B cell (primary cell): ENCODE measurements around the gene CBX6. TPM values are rescaled to one million over a fixed set of nuclear protein-coding genes. Genes with fewer than 3 reads are reported as not detected.

Experiments
- ATAC-seq: fragments of 200-7000 bp; cut with Tn5 transposase; one replicate; pipeline ENCODE4 v1.10.0; 2021; ENCODE audit warnings: low read depth, mild to moderate bottlenecking, moderate number of reproducible peaks, moderate library complexity
- CTCF ChIA-PET: fragments of 350-600 bp; sonication (Branson Sonifier 250); formaldehyde crosslinking; loops from one replicate; lab custom pipeline; 2021; ENCODE audit warnings: antibody characterized with exemption, inconsistent platforms; lab: Charles Lee
- POLR2A ChIA-PET: fragments of 350-600 bp; sonication (Branson Sonifier 250); formaldehyde crosslinking; loops from one replicate; lab custom pipeline; 2021; ENCODE audit warnings: antibody characterized with exemption; lab: Charles Lee
- DNase-seq: peaks from one replicate; pipeline ENCODE4 v3.0.0; 2013
- H2AFZ ChIP-seq: 2 replicates; pipeline ENCODE4 v1.6.1; 2012; ENCODE audit warnings: mild to moderate bottlenecking, low read depth, low read length; ENCODE audit not compliant: insufficient read depth, poor library complexity, severe bottlenecking
- H3K27ac ChIP-seq, 2 donors: 1 replicate in 1 of 2; 2 replicates in 1 of 2; pipeline ENCODE4 v1.5.1; 2012 to 2013; ENCODE audit warnings: low read length in 2 of 2, mild to moderate bottlenecking in 2 of 2, moderate library complexity in 1 of 2
- H3K27me3 ChIP-seq, 4 experiments: fragments of 200-600 bp in 1 of 4; sonication (generic) in 1 of 4; replicated peaks in 1 of 4; 1 replicate in 2 of 4; 2 replicates in 2 of 4; pipeline versions ENCODE4 v1.6.1 to v1.7.0; 2013 to 2016; ENCODE audit warnings: low read length in 3 of 4, mild to moderate bottlenecking in 2 of 4, mixed read lengths in 1 of 4, moderate library complexity in 1 of 4; ENCODE audit not compliant: insufficient read depth in 4 of 4, control insufficient read depth in 3 of 4; ENCODE audit errors: control extremely low read depth in 1 of 4
- H3K36me3 ChIP-seq, 2 experiments: replicated peaks in 1 of 2; 1 replicate in 1 of 2; 2 replicates in 1 of 2; pipeline versions ENCODE4 v1.6.1 to v1.7.1; 2013; ENCODE audit warnings: low read length in 1 of 2; ENCODE audit not compliant: insufficient read depth in 2 of 2, control insufficient read depth in 1 of 2; ENCODE audit errors: control extremely low read depth in 1 of 2, extremely low read depth in 1 of 2
- H3K4me1 ChIP-seq, 2 donors: fragments of 200-600 bp in 1 of 2; sonication (generic) in 1 of 2; 1 replicate in 1 of 2; 2 replicates in 1 of 2; pipeline versions ENCODE4 v1.5.1 to v1.6.1; 2013 to 2017; ENCODE audit warnings: low read length in 2 of 2; ENCODE audit not compliant: control insufficient read depth in 2 of 2, insufficient read depth in 2 of 2
- H3K4me2 ChIP-seq: replicated peaks from 2 replicates; pipeline ENCODE3; 2012; ENCODE audit warnings: mild to moderate bottlenecking, low read depth, low read length; ENCODE audit not compliant: poor library complexity, severe bottlenecking
- H3K4me3 ChIP-seq, 5 experiments: fragments of 200-600 bp in 1 of 5; sonication (generic) in 1 of 5; 1 replicate in 3 of 5; 2 replicates in 2 of 5; pipeline versions ENCODE4 v1.5.1 to v1.7.0; 2011 to 2016; ENCODE audit warnings: low read length in 4 of 5, mild to moderate bottlenecking in 4 of 5, low read depth in 2 of 5, control low read depth in 1 of 5, moderate library complexity in 1 of 5; ENCODE audit not compliant: insufficient read depth in 1 of 5; ENCODE audit errors: control extremely low read depth in 1 of 5, extremely low read depth in 1 of 5
- H3K79me2 ChIP-seq: fragments of 200-600 bp; sonication (generic); one replicate; pipeline ENCODE4 v1.6.0; 2016; ENCODE audit warnings: low read length; ENCODE audit not compliant: control insufficient read depth, insufficient read depth
- H3K9ac ChIP-seq: fragments of 200-600 bp; sonication (generic); 2 replicates; pipeline ENCODE4 v1.6.1; 2017; ENCODE audit warnings: mild to moderate bottlenecking, low read length, moderate library complexity
- H3K9me3 ChIP-seq, 3 donors: one replicate each; pipeline versions ENCODE4 v1.6.1 to v1.7.1; 2013; ENCODE audit warnings: low read length in 2 of 3; ENCODE audit not compliant: control insufficient read depth in 2 of 3, insufficient read depth in 1 of 3; ENCODE audit errors: control extremely low read depth in 1 of 3
- H4K20me1 ChIP-seq: 2 replicates; pipeline ENCODE4 v1.6.0; 2012; ENCODE audit warnings: mild to moderate bottlenecking, low read length; ENCODE audit not compliant: insufficient read depth, control insufficient read depth, poor library complexity, severe bottlenecking
- H3K27ac Mint-ChIP-seq: one replicate; pipeline ENCODE4 v1.8.0; 2021; ENCODE audit warnings: mixed read lengths
- H3K27me3 Mint-ChIP-seq: one replicate; pipeline ENCODE4 v1.8.0; 2021; ENCODE audit warnings: mixed read lengths
- H3K4me1 Mint-ChIP-seq: one replicate; pipeline ENCODE4 v1.8.0; 2021; ENCODE audit warnings: mixed read lengths
- H3K4me3 Mint-ChIP-seq: one replicate; pipeline ENCODE4 v1.8.0; 2021; ENCODE audit warnings: mixed read lengths
- H3K9me3 Mint-ChIP-seq: one replicate; pipeline ENCODE4 v1.8.0; 2022; ENCODE audit warnings: mixed read lengths; ENCODE audit not compliant: insufficient read depth
- EZH2 ChIP-seq: IDR thresholded peaks from 2 replicates; pipeline ENCODE4 v1.6.1; 2012; ENCODE audit warnings: borderline replicate concordance, low read depth, mild to moderate bottlenecking, moderate library complexity, low read length; ENCODE audit not compliant: insufficient read depth, poor library complexity, severe bottlenecking
- WGBS: methylation state at CpG from one replicate; pipeline ENCODE4 v1.1.5; 2013; ENCODE audit warnings: missing lambda C conversion rate; ENCODE audit not compliant: insufficient coverage; 5-methylcytosine and 5-hydroxymethylcytosine counted together
- intact Hi-C: fragments of 100-400 bp; cut with micrococcal nuclease; formaldehyde crosslinking; loops from one replicate; pipeline ENCODE4 v1.10.0; 2022
- polyA plus RNA-seq: library from polyadenylated mRNA; depleted of rRNA; stranded (reverse); fragments of >200 nt; gene quantifications from 2 replicates; pipeline ENCODE4 v1.2.3, GENCODE V29; 2012
- total RNA-seq, 2 donors: library from RNA; stranded (reverse); fragments of 120-200 nt in 1 of 2; gene quantifications; 1 replicate in 1 of 2; 2 replicates in 1 of 2; pipeline versions ENCODE4 v1.2.3 to v1.2.4, GENCODE V29; 2013 to 2022
- TF ChIP-seq, protein P1 (sequence below): fragments of 200-600 bp; IDR thresholded peaks from one replicate; pipeline ENCODE4 v1.8.0; 2022; ENCODE audit warnings: antibody characterized with exemption, mild to moderate bottlenecking

CBX6 gene
- total and polyA plus RNA-seq, 2 donors (not counting 1 experiment from before 2014, with no cell fraction given), result 14.9 to 55.1 TPM

DNA sequence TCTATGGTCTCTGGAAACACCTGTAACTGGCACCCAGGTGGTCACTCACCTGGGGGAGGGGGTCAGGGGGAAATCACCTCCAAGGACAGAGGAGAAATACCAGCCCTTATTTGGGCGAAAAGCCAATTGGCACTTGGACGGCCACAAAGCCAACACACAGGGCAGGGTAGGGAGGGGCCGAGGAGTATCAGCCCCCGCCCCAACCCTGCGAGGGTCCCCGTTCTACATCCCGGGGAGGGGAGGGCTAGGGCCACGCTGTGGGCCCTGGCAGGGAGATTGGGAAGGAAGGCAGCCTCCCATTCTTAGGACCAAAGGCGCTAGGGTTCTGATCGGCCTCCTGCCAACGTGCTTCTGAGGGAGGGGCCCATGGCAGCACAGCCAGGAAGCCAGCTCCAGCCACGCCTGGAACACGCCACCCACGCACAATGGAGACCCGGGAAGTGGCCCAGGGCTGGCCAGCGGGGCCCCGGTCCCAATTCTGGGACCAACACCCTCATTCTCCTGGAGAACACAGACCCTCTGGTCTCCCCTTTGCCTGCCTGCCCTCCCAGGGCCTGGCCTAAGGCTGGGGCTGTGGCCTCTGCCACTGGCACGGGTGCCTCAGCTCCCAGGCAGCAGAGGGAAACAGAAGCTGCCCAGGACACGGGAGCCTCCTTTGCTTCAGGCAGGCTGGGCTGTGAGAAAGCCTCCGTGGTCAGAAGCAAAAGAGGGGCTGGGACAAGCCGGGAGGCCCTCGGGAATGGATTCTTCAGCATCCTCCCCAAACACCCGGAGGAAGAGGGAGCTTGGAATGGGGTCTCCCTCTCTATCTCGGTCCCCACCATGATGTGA lies 7.4 kb downstream of the CBX6 start:
- DNase-seq, result no peak
- 91% methylated on average over 21 of the region's 24 CpGs for whole genome bisulfite sequencing
- no peaks in the 10 kb centered on the region for H3K9me3 Mint-ChIP-seq
- H3K4me1 Mint-ChIP-seq, result peaks cover 19% of the 10 kb centered on the region
- Histone ChIP-seq H3K4me2 (no peak overlapping the region), H3K27me3 (no peaks in the 10 kb centered on the region), H3K9me3 (no peaks in the 10 kb centered on the region), H3K27ac (no peak overlapping the region), H4K20me1 (peaks cover 65% of the 10 kb centered on the region), H3K9ac (no peak overlapping the region), H3K36me3 (peaks cover 0 to 25% of the 10 kb centered on the region in 2 experiments), H3K4me1 (peaks cover 10 to 13% of the 10 kb centered on the region in 2 donors), H3K79me2 (peaks cover 37% of the 10 kb centered on the region), H2AFZ (no peak overlapping the region), H3K4me3 (no peak overlapping the region)
- TF ChIP-seq, protein P1, sequence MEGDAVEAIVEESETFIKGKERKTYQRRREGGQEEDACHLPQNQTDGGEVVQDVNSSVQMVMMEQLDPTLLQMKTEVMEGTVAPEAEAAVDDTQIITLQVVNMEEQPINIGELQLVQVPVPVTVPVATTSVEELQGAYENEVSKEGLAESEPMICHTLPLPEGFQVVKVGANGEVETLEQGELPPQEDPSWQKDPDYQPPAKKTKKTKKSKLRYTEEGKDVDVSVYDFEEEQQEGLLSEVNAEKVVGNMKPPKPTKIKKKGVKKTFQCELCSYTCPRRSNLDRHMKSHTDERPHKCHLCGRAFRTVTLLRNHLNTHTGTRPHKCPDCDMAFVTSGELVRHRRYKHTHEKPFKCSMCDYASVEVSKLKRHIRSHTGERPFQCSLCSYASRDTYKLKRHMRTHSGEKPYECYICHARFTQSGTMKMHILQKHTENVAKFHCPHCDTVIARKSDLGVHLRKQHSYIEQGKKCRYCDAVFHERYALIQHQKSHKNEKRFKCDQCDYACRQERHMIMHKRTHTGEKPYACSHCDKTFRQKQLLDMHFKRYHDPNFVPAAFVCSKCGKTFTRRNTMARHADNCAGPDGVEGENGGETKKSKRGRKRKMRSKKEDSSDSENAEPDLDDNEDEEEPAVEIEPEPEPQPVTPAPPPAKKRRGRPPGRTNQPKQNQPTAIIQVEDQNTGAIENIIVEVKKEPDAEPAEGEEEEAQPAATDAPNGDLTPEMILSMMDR, result no peak
- H3K4me3 Mint-ChIP-seq, result no peak overlapping the region
- CTCF ChIA-PET, result no interaction called here
- H3K27me3 Mint-ChIP-seq, result no peaks in the 10 kb centered on the region
- ATAC-seq, result no peak
- intact Hi-C loops, result no loop called here
- POLR2A ChIA-PET, result no interaction called here
- H3K27ac Mint-ChIP-seq, result no peak overlapping the region

DNA sequence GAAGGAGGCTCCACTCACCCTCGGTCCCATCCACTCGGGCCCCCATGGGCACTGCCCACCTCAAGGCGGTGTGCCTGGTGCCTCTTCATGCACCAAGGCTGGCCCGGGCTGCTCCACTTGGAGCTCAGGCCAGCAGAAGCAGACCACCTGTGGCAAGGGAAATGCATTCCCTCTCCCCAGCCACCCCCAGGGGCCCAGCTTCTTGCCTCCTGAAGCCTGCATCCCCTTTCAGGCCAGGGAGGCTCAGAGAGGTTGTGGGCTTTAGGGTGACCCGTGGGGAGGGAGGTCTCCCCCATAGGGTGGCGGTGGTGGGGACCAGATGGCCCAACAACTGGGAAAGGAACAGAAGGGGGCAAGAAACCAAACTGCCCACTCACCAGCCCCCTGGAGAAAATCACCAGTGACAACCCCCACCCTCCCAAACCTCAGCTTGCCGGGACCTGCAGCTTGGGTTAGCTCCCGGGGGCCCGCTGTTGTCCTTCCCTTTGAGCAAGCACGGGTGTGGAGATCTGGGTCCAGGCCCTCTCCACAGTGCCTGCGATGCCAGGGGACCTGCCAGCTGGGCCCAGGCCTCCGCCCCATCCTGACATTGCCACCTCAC lies 8.4 kb downstream of the CBX6 start:
- DNase-seq (no peak), ATAC-seq (no peak)
- peaks cover 0 to 23% of the 10 kb centered on the region in 2 experiments for H3K36me3 ChIP-seq
- Mint-ChIP-seq H3K27me3 (no peaks in the 10 kb centered on the region), H3K4me3 (no peak overlapping the region), H3K27ac (no peak overlapping the region), H3K9me3 (no peaks in the 10 kb centered on the region), H3K4me1 (peaks cover 11% of the 10 kb centered on the region)
- POLR2A ChIA-PET, result no interaction called here
- no peak overlapping the region for H3K4me3 ChIP-seq
- peaks cover 30% of the 10 kb centered on the region for H3K79me2 ChIP-seq
- no peak overlapping the region for H3K9ac ChIP-seq
- H4K20me1 ChIP-seq, result peaks cover 56% of the 10 kb centered on the region
- CTCF ChIA-PET, result no interaction called here
- WGBS, result 86% methylated on average over 9 of the region's 12 CpGs
- no peak overlapping the region for H3K4me2 ChIP-seq
- TF ChIP-seq, protein P1, result no peak
- no peak for TF ChIP-seq EZH2
- peaks cover 3% of the 10 kb centered on the region in 2 donors for H3K4me1 ChIP-seq
- no peak overlapping the region for H2AFZ ChIP-seq
- no peak overlapping the region for H3K27ac ChIP-seq
- H3K27me3 ChIP-seq, result no peaks in the 10 kb centered on the region
- H3K9me3 ChIP-seq, result no peaks in the 10 kb centered on the region
- intact Hi-C loops, result no loop called here
